ENCODE results near the gene GOLGA7B. TPM values are rescaled to one million over a fixed set of nuclear protein-coding genes. Genes with fewer than 3 reads are reported as not detected.

Gene GOLGA7B
- polyA plus RNA-seq, 1 of the 3 experiments (the other 2 are of a cell fraction) = 0.03 TPM

DNA sequence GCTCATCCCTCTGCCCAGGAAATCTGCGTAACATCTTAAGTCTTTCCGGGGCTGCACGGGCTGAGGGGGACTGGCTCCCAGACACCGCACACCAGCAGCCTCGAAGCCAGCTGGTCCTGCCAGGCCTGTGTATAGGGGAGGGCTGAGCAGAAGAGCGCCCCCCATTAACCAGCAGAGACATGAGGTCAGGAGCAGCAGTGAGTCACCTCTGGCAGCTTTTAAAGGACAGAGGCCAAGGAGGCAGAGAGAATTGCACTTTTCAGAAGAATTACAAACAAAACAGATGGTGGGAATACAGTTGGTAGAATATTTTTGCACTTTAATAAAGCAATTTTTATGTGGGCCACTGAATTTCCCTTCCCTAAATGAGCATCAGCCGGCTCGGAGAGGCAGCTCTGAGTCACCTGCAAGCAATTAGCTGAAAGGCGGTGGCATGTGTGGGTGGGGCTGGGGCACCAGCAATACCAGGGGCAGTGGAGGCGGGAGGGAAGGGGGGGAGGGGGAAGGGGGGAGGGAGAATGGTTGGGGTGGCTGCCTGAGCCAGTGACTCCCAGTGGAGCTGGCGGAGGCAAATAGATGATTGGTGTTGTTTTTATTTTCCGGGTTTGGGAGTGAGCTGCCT is 39.1 kb downstream of the GOLGA7B start (continued):
- TF ChIP-seq, protein P1, sequence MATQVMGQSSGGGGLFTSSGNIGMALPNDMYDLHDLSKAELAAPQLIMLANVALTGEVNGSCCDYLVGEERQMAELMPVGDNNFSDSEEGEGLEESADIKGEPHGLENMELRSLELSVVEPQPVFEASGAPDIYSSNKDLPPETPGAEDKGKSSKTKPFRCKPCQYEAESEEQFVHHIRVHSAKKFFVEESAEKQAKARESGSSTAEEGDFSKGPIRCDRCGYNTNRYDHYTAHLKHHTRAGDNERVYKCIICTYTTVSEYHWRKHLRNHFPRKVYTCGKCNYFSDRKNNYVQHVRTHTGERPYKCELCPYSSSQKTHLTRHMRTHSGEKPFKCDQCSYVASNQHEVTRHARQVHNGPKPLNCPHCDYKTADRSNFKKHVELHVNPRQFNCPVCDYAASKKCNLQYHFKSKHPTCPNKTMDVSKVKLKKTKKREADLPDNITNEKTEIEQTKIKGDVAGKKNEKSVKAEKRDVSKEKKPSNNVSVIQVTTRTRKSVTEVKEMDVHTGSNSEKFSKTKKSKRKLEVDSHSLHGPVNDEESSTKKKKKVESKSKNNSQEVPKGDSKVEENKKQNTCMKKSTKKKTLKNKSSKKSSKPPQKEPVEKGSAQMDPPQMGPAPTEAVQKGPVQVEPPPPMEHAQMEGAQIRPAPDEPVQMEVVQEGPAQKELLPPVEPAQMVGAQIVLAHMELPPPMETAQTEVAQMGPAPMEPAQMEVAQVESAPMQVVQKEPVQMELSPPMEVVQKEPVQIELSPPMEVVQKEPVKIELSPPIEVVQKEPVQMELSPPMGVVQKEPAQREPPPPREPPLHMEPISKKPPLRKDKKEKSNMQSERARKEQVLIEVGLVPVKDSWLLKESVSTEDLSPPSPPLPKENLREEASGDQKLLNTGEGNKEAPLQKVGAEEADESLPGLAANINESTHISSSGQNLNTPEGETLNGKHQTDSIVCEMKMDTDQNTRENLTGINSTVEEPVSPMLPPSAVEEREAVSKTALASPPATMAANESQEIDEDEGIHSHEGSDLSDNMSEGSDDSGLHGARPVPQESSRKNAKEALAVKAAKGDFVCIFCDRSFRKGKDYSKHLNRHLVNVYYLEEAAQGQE (IDR thresholded peaks at IDR 0.05; ENCODE audit: low read depth, low read length) = no peak
- TF ChIP-seq GABPA (IDR thresholded peaks at IDR 0.05; ENCODE audit: low read depth) = no peak
- TF ChIP-seq, protein P2, sequence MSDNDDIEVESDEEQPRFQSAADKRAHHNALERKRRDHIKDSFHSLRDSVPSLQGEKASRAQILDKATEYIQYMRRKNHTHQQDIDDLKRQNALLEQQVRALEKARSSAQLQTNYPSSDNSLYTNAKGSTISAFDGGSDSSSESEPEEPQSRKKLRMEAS (IDR thresholded peaks at IDR 0.05; ENCODE audit: low read depth) = no peak
- TF ChIP-seq GATA2 (CRISPR knock-in tag; IDR thresholded peaks at IDR 0.05) = no peak
- TF ChIP-seq SMC3 (IDR thresholded peaks at IDR 0.05; ENCODE audit: low read depth, low read length) = no peak
- TF ChIP-seq EP300 (IDR thresholded peaks at IDR 0.05; ENCODE audit: borderline replicate concordance in 1 of 2, low read depth in 1 of 2, low read length in 1 of 2) = peak in 1 of 2 experiments; percentile 49; a peak in 2 of 4 replicates
- TF ChIP-seq RAD21 (IDR thresholded peaks at IDR 0.05; ENCODE audit: low read length) = no peak

DNA sequence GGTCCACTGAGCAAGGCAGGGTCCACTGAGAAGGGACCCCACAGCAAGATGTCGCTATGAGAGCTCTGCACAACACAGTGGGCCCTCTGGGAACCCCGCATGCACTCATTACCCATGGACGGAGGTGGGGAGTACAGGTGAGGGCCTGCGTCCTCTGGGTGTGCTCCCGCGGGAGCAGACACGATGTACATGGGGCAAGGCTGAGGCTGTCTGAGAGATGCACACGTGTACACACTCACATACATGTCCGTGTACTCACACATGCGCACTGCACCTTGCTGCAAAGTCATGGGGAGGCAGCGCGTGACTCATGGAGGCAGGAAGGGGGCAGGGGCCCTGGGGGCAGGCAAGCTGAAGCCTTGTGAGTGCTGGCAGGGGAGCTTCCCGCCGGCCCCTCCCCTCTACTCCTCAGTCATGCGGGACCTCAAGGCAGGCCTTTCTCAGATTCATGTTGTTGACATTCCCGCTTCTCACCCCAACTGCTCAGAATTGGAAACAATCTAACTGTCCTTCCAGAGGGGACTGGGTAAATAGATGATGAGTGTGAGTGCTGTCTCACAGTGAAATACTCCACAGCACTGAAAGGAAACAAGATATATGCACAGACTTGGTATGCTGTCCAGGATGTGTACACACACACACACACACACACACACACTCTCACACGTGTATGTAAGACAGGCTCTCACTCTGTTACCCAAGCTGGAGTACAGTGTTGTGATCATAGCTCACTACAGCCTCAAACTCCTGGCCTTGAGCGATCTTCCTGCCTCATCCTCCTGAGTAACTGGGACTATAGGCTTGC is 40.0 kb downstream of the GOLGA7B start:
- Histone ChIP-seq H3K9me3 (no peaks in the 10 kb centered on the region), H3K9me2 (no peaks in the 10 kb centered on the region), H3K9ac (no peak overlapping the region; the same call in 1 of the 2 replicates), H3K27ac (ENCODE audit: low read depth in 2 of 2, low read length in 1 of 2) (peak overlapping the region; percentile 35; a peak in 1 of 4 replicates), H3K4me1 (ENCODE audit: control insufficient read depth in 1 of 2, insufficient read depth in 2 of 2, low read depth in 1 of 2, low read length in 1 of 2) (peaks cover 5 to 22% of the 10 kb centered on the region in 2 experiments; a peak in 2 of 4 replicates), H3K4me3 (ENCODE audit: low read depth in 2 of 2, low read length in 1 of 2) (no peak overlapping the region), H4K20me1 (ENCODE audit: insufficient read depth) (no peaks in the 10 kb centered on the region), H3K36me3 (replicated peaks in 1 of 2; ENCODE audit: control insufficient read depth in 1 of 2, insufficient read depth in 2 of 2, low read length in 1 of 2) (no peaks in the 10 kb centered on the region), H3K27me3 (ENCODE audit: insufficient read depth) (peaks cover 8% of the 10 kb centered on the region; the same call in 1 of the 2 replicates), H3K79me2 (ENCODE audit: insufficient read depth) (no peaks in the 10 kb centered on the region), H3F3A (replicated peaks; ENCODE audit: insufficient read depth) (peaks cover 6% of the 10 kb centered on the region), H2AFZ (ENCODE audit: low read depth) (no peak overlapping the region), H3K4me2 (0 out of 2 replicates have a peak overlapping the region, but pooled peaks have one; percentile 44)
- ChIA-PET CTCF (interaction anchor here (1.0 to 3.4 kb wide), 11 partner anchors 12 to 188 kb away, joined by 3 to 15 read pairs (median 8); no protein-coding TSS in a partner anchor), POLR2A (interaction anchor here (0.7 to 1.2 kb wide), 2 partner anchors 13 to 142 kb away, joined by 3 read pairs; no protein-coding TSS in a partner anchor)
- DNase-seq = peak; percentile 54
- TF ChIP-seq MXI1 (IDR thresholded peaks at IDR 0.05; ENCODE audit: low read depth, low read length) = no peak
- no peak for TF ChIP-seq FOXM1 (IDR thresholded peaks at IDR 0.05; ENCODE audit: low read depth)
- TF ChIP-seq, protein P3, sequence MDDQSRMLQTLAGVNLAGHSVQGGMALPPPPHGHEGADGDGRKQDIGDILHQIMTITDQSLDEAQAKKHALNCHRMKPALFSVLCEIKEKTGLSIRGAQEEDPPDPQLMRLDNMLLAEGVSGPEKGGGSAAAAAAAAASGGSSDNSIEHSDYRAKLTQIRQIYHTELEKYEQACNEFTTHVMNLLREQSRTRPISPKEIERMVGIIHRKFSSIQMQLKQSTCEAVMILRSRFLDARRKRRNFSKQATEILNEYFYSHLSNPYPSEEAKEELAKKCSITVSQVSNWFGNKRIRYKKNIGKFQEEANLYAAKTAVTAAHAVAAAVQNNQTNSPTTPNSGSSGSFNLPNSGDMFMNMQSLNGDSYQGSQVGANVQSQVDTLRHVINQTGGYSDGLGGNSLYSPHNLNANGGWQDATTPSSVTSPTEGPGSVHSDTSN (IDR thresholded peaks at IDR 0.05) = no peak
- no peak for TF ChIP-seq NRF1 (IDR thresholded peaks at IDR 0.05; ENCODE audit: low read depth, low read length)
- no peak for TF ChIP-seq TAF1 (IDR thresholded peaks at IDR 0.05; ENCODE audit: borderline replicate concordance, low read depth, low read length)
- no peak for TF ChIP-seq EZH2phosphoT487 (IDR thresholded peaks at IDR 0.05; ENCODE audit: borderline replicate concordance, low read depth)
- TF ChIP-seq, protein P1 (IDR thresholded peaks at IDR 0.05; ENCODE audit: low read depth, low read length) = no peak
- no peak for TF ChIP-seq EP300 (IDR thresholded peaks at IDR 0.05; ENCODE audit: borderline replicate concordance in 1 of 2, low read depth in 1 of 2, low read length in 1 of 2)
- no peak for TF ChIP-seq GATA2 (CRISPR knock-in tag; IDR thresholded peaks at IDR 0.05)
- no peak for TF ChIP-seq RCOR1 (IDR thresholded peaks at IDR 0.05; ENCODE audit: low read length)
- no peak for TF ChIP-seq RFX5 (IDR thresholded peaks at IDR 0.05; ENCODE audit: low read length)
- TF ChIP-seq JUND (IDR thresholded peaks at IDR 0.05) = no peak
- no peak for TF ChIP-seq CHD2 (IDR thresholded peaks at IDR 0.05; ENCODE audit: low read length, partially characterized antibody)
- no peak for TF ChIP-seq TCF12 (IDR thresholded peaks at IDR 0.05)
- WGBS (ENCODE audit: low lambda C conversion rate) = 78% methylated on average over 10 of the region's 18 CpGs

Data from SK-N-SH (cell line).